ENCODE results near the gene ZNF740.

DNA sequence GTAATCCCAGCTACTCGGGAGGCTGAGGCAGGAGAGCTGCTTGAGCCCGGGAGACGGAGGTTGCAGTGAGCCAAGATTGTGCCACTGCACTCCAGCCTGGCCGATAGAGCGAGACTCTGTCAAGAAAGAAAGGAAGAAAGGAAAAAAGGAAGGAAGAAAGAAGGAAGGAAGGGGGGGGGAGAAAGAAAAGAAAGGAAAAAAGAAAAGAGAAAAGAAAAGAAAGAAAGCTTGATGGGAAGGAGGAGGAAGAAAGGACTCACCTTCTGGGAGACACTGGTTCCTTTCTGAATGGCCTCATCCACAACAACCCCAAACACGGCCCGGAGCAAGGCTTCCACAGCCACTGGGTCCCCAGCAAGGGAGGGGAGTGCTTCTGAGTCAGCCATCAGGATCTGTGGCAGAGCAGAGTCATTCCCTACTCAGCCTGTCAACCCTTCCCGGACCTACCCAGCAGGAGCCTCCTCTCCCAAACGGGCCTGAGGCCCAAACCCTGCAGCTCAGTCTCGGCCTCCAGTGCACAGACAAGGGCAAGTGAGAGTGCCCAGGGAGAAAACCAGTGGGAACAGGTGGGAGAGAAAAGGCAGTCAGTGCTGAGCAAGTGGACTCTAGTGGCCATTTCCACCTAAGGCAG, 7.3 kb upstream of the ZNF740 start:
- TF ChIP-seq CTCF (IDR thresholded peaks at IDR 0.05) (no peak), POLR2AphosphoS5 (IDR thresholded peaks at IDR 0.05) (no peak)

Measured in gastroesophageal sphincter (tissue), 3 donors.